Stimulated activated CD4-positive, alpha-beta T cell treated with anti-CD3 and anti-CD28 coated beads, Interleukin-4, amount 100 ng/mL, for 1 hour (primary cell): Measurements from ENCODE around the gene DNAH11.

ENCODE experiments used
- DNase-seq: peaks from one replicate; pipeline ENCODE4 v3.0.0-alpha.2; 2020

Gene DNAH11

DNA sequence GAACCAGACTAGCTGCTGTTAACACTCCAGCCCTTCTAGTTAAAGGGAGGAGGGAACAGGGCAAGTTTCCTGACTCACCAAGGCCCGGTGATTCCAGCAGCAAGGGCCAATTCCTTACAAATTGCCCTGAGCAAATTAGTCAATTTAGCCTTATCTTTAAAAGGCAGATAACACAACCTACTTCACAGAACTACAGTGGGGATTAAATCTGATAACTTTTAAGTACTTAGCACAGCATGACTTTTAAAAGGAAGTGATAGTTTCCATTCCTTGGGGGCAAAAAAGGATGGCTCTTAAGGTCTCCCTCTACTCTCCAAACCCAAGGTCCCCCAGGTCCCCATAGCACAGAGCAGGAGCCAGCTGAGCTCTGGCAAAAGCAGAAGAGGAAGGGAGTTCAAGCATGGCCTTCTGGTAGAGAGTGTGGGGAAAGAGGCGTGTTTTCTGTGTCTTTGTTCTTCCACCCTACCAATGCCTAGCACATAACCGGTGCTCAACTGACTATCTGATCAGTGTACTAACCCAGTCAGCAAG lies 398.8 kb downstream of the DNAH11 start:
- DNase-seq, result no peak

DNA sequence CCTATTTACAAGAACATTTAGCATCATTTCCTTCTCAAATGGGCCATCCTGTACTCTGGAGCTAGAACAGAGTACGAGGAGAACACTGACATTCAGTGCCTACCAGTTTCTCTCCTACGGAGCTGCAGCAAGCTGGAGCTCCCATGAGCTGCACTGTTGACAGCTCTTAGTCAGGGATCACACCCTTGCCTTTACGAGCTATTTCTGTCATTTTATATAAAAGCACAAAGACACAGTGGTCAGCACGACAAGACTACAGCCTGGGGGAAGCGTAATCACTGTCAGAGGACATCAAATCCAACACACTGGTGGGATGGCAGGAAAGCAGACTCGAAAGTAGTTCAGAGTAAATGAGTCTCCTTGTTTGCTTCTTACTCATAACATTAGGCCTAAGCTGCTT lies 400.1 kb downstream of the DNAH11 start:
- no peak for DNase-seq

DNA sequence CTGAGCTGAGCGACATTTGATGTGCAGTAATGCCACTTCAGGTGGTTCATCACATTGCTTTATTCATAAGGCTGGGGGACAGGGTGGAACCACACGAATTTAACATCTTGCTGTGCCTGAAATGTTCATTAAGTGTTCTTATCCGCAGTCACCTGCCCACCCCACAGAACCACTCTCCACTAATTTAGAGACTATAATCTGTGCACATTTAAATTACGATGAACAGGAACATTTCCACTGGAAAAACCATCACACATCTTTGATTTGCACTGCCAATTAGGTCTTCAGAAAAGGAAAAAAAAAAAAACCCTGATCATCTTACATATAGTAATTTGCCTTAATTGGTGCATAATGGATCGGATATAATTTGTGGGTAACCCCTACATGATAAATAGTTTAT lies 400.6 kb downstream of the DNAH11 start:
- no peak for DNase-seq

DNA sequence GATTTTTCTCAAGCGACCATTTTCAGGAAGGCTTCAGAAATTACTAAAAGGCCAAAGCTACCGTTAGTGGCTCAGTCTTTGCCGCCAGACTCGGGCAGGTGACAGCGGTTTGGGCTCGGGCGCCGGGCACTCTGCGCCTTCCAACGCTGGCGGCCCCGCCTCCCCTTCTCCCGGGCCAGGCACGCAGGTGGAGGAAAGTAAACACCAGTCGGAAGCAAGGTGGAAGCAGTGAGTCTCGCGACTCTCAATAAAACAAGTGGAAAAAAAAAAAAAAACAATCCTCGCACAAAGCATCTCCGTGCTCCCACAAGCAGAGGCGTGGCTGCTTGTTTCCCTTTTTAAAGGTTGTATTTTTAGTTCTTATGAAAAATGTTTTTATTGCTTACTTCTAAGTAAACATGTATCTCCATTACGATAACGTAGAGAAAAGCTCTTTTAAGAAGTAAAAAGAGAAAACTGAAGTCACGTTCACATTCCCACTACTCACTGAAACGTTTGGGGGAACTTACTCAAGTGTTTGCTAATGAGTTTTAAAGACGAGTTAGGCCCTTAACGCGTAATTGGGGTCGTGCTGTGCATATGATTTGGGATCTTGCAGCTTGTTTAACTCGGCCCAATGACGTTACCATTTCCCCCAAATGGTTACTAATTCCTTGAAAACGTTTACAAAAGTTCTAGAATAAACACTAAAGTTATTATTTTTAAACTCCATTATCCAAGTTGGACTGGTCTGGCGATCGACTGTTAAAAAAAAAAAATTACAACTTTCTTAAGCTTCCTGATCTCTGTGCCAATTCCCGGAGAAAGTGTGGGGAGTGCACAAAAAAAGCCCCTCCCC lies 402.0 kb downstream of the DNAH11 start:
- DNase-seq, result peak; percentile 38

DNA sequence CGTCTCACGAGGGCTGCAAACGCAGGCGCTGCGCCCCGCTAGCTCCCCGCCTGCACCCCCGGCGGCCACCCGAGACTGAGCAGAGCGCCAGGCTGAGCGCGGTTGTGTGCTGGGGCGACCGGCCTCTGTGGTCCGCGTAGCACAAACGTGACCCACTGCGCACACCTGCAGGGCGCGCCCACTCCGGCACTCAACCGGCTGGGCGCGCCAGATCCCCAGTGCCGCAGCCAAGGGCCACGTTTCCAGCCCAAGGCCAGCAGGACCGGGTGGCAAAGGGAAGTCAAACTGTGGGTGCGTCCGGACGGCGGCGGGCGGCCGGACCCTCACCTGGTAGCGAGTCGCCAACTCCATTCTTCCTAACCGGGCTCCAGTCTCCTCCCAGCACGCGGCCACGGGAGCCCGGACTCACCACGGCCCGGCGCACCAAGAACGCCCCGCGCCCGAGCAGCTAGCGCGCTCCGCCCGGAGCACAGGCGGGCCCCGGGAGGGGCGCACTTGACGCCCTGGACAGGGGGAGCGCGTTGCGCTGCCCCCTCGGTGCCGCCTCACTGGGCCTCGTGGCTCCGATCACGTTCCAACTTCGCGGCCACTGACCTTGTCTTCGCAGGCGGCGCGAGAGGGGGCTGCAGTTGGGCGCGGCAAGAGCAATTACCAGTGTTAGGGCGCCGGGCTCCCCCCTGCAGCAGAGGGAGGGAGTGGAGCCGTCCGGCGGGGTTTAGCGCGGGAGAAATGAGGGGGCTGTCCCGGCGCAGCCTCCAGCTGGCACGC lies 402.8 kb downstream of the DNAH11 start, which contains the start of gene CDCA7L:
Gene CDCA7L (minus strand): TSS at position 446 of the 768 bp plus-strand sequence. CDS start 95 bp downstream, at position 351.
- DNase-seq, result peak; percentile 71

DNA sequence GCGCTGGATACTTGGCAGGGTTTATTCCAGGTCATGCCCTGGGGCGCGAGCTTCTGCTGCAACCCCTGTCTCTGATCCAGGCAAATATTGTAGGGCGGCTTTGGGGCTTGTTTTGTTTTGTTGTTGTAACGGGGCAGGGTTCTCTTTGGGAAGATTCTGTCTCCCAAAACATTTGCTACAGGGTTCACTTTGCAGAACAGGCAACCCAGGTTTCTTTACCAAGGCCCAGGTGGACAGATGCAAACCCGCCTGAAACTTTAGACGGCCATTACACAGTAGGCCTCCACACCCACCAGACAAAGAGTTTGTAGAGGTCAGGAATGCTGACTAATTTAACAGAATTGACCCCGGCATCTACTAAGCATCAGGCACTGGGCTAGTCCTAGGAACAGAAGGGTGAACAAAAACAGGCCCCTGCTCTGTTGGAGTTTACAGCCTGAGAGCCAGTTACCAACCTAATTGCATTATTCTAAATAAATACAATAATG lies 403.4 kb downstream of the DNAH11 start:
- no peak for DNase-seq

DNA sequence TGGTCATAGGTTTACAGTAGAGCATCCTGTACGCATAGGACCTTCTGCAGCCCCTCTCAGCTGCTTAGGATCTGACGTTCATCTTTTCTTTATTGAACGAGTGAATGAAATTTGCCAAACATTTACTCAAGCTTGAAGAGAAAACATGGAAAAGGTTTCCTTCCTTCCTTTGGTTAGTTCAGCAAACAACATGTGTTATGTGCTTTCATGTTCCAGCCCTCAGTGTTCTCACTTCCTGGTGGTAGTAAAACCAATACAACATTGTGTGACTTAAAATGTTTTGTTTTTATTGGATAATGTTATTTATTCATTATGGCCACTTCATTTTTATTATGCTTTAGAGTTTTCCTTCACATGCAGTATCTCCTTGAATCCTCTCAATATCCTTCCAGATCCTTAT lies 404.2 kb downstream of the DNAH11 start:
- DNase-seq, result no peak

DNA sequence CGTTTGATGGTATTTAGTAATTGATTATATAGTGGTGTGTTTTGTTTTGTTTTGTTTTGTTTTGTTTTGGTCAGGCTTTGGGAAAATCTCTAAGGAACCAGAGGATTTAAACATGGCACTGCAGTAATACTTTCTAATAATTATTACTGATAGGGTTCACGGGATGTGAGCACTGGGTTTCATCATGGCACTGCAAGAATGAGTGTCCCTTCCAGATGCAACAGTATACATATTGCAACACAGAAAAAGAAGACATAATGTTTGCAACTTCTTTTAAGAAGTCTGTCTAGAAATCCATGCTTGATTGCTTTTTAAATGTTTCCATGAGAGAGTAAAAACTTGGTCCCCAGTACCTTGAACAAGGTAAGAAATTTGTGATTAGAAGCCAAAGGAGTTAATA lies 405.1 kb downstream of the DNAH11 start:
- DNase-seq, result no peak

DNA sequence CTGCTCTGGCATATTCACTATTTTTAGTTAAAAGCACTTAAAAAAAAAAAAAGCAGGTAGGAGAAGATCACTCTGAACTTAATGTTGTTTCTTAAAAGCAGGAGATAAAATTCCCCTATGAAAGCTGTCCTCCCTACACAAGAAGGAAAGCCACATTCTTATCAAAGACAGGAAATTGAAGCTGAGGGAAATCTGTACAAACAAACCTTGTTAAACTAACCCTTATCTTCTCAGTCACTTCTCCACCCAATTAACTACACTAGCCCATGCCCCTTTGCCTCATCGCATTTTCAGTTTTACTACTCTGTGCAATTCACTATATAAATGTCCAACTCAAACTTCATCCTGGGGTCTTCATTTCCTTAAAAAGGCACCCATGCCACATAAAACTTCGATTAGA lies 405.5 kb downstream of the DNAH11 start:
- no peak for DNase-seq

DNA sequence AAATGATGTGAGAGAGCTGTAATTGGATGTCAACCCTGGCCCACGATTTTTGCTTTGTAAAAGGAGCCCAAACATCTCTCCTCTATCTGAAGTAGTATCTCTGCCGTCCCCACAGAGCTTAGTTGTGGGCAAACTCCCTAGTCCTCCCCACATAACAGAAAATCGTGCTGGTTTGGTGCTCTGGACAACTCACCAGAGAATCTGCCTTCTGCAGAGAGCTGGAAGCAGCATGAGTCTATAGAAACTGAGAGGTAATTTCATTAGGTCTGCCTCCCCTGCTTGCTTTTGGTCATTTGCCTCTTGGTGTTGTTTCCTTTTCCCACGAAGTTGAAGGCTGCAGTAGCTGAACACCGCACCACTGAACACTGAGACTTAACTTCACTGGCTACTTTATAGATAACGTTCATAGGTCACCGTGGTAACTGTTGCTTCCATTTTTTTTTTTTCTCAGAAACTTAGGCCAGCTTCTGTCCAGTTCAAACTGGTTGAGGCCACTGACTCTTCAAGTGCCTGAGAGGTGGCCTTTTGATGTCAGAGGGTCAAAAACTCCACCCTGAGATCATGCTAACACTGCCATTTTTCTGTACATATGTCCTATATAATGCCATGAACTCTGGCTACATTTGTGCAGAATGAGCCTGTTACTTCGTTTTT lies 406.2 kb downstream of the DNAH11 start:
- no peak for DNase-seq
